ENCODE measurements around the gene VPS16.

VPS16 gene

DNA sequence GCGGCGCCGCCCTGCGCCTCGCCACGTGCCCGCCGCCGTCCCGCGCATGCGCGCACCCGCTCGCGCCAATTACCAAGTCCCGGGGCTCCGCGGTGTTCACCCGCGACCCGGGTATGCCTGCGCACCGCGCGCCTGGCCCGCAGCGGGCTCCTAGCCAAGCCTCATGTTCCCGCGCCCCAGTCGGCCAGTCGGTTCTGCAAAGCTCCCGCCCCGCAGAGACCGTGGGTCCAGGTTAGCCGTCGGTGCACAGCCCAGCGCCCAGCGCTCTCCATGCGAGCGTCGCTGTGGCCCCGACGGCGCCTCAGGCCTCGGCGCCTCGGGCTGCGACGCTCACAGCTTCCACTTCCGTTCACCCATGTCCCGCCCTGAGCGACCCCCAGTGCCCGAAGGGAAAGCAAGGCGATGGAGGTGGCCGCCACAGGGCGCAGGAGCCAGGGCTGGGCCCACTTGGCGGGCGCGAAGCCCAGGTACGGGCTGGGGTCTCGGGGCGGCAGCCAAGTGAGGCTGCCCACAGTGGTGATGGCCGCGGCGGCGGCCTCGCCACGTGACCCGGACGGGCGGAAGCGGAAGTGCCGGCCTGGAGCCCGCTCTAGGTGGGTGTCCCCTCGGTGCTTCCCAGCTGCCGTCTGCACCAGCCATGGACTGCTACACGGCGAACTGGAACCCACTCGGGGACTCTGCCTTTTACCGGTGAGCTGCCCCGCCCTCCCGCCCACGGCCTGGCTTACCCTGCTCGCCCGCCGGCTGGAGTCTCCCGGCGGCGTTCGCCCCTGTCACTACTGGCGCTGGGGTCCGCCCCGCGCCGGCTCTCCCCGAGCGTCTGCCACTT, at the start of gene VPS16, which contains the start of gene PCED1A:
TSS of gene VPS16 (plus strand) at position 608 of the 829 bp plus-strand sequence. CDS start at position 638, 30 bp downstream.
TSS of gene PCED1A (minus strand) at position 518 of the 829 bp plus-strand sequence. CDS start 743 bp downstream, outside the sequence.
- peak; percentile 72 for DNase-seq

DNA sequence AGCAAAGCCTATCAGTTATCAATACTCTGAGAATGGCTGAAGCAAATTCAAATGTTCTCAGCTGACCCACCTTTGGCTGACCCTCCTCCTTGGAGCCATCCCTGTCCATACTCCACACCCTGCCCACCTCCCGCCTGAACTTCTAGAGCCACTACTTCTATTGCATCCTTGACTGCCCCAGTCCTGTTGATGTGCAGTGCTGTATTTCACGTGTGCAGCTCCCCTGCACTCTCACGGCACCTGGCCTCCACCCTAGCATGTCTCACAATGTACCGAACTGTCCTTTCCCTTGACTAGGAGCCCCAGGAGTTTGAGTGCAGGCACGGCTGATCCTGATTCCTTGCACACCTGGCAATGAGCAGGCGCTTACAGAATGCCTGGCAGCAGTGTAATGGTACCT, 47.1 kb upstream of the VPS16 start:
- DNase-seq, result no peak

DNA sequence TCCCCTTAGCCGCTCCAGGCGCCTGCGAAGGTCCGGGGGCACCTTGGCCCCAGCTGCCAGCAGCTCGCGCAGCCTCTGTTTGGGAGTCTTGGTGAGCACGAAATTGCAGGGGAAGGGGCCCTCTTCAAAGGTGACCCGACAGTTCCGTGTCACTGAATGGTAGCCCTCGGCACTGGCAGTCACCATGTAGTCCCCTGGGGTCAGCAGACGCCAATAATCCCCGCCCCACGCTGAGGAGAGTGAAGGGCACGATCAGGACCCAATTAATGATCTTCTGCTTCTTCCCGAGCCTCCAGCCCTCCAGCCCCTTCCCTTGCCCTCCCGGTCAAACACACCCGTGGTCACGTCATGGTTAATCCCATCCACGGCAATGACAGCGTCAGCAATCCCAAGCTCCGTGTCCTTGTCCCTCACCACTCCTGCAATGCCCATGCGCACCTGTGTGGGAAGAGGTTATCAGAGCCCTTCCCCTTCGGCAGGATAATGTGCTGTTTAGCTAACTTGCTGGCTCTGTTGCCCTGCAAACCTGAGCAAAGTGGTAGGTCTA, 46.3 kb upstream of the VPS16 start:
- no peak for DNase-seq

DNA sequence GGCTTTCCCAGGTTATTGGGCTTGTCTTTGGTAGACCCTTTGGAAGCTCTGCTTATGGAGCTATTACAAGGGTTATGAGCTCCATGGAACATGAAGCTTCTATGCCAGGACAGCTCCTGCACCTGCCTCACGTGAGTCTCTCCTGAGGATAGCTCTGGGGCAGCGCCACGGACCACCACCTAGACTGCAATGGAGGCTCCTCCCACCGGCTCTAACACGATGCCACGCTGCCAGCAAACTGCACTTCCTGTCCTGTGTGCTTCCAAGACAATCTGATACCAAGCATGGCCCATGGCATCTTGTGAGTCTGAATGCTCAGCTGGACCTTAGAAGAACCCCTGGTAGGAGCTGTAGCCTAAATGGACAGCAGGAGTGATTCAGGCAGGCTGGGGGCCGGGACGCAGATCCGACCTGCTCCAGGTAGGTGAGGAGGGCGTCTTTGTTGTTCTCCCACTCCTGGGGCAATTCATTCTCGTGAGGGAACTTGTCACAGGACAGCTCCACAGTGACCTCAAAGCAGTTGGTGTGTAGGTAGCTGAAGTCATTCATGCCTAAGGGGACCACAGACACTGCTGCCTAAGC, 45.6 kb upstream of the VPS16 start:
- DNase-seq, result no peak

DNA sequence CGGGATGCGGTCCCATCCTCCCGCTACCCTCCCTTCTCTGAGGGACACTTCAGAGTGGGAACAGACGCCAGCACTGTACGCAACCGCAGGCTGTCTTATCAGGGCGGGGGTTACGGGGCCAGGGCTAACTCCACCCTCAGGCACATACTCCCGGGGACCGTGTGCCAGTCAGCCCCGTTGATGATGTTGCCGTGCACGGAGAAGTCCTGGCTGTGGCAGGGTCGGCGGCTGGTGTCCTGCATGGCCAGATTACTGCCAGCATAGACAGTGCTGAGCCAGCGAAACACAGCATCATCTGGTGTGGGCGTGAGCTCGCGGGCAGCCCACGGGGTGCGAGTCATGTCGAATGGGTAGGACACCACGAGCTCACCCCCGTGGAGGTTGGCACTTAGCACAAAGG, 45.1 kb upstream of the VPS16 start:
- DNase-seq, result no peak

DNA sequence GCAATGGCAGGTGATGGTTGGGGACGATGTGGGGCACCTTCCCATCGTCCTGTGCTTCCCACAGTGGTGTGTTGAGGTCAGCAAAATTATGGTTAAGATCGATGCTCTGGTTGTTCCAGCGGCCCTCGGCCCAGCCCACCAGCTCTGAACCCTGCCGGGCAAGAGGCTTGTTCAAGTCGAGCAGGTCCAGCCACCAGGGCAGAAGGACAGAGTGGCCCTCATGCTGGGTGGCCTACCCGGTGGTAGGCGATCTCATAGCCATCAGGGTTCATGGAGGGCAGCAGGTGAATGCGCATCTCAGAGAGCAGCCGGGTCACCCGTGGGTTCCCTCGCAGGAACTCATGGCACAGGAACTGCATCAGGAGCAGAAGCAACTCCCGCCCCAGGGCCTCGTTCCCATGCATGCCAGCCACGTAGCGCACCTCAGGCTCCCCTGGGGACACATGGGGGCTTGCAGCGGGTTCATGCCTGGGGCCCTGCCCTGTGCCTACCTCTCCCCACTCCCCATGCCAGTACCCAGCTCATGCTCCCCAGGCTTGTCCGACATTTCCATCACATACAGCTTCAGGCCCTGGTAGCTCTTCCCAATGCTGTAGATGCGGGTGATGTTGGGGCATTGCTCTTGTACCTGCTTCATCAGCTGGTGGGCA, 44.4 kb upstream of the VPS16 start:
- DNase-seq, result no peak

DNA sequence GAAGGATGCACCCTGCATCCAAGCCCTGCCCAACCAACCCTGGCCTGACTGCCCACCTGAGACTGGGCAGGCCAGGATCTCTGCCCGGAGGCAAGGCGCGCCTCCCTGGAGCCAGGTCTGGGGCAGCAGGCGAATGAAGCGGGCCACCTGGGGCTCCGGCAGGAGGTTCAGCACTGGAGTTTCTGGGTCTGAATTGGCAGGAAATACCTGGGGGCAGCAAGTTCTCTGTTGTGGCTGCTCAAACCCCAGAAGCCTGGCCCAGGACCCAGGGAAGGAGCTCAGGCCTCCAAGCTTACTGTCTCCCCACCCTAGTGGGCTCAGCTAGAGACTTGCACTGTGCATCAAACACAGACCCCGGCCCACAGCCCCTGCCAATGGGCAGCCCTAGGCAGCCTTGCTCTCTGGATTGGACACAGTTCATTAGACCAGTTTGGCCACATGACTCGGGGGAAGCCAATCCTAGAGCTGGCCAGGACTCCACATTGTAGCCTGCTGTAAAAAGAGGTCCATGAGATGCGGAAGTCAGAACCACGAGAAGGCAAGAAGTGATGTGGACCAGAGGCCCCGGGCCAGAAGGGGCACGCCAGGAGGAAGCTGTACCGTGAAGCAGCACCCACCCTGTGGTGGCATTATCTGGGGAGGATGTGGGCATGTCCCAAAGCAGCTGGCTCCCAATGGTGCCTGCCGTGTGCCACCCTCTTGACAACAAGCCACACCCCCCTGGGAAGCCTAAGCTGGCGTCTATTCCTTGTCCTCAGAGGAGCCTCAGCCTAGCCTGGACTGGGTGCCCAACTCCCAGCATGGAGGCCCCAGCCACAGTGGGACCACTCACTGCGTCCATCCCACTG, 43.2 kb upstream of the VPS16 start:
- DNase-seq, result no peak

DNA sequence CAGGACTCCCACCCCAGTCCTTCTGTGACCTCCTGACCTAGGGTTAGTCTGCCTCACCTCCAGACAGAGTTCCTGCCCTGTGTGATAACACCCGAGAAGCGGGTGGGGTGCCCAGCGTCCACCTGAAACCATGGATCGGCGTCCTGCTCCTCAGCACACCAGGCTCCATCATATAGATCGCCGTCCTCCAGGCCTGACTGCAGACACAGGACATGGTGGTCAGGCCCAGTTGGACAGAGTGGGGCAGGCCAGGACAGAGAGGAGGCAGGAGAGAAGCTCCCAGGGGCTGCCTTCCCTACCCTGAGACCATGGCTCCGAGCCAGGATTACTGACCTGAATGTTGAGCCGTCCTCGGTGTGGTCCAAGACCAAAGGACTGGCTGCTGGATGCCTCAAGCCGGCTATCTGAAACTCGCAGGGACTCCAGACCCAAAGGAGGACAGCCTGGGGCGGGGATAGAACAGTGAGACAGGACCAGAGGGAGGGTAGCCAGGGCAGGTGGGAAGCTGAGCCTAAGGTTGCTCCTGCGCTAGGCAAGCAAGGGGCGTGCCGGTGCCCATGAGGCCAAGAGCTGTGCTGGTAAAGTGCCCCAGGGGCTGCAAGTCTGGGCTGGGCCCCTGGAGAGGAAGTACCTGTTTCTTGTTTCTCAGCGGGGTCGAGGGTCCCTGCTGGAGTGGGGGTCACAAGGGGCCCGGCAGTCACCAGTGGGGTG, 42.3 kb upstream of the VPS16 start:
- DNase-seq, result no peak

DNA sequence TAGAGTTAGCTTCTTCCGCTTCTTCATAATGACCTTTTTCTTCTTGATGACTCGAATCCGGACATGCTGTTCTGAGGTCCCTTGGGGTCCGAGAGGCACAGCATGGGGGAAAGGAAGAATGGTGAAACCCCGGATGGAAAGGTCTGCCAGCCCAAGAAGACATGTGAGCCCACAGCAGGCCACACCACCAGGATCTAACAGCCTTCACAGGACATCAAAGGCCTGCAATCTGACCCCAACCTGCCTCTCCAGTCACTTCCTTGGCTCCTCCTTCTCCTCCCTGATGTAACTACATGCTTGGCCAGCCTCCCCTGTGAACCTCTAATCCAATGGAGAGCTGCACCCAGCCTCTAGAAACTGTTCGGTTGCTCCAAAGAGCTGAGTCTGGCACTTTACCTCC, 41.7 kb upstream of the VPS16 start:
- DNase-seq, result no peak

DNA sequence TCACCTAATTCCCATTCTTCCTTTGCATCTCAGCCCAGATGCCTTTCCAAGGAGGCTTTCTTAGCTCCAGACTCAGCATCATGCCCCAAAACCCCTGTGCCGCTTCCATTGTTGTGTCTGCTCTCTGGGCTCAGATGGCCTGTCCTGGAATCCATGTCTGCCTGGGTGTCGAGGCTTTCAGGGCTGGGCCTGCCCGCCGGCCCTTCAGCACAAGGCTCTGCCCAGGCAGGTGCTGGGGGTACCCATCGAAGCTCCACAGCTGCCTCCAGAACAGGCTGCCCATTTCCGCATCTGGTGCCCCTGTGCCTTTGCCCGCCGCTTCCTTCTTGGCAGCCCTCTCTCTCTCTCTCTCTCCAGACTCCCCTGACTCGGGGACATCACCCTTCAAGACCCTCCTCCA, 41.3 kb upstream of the VPS16 start:
- no peak for DNase-seq

DNA sequence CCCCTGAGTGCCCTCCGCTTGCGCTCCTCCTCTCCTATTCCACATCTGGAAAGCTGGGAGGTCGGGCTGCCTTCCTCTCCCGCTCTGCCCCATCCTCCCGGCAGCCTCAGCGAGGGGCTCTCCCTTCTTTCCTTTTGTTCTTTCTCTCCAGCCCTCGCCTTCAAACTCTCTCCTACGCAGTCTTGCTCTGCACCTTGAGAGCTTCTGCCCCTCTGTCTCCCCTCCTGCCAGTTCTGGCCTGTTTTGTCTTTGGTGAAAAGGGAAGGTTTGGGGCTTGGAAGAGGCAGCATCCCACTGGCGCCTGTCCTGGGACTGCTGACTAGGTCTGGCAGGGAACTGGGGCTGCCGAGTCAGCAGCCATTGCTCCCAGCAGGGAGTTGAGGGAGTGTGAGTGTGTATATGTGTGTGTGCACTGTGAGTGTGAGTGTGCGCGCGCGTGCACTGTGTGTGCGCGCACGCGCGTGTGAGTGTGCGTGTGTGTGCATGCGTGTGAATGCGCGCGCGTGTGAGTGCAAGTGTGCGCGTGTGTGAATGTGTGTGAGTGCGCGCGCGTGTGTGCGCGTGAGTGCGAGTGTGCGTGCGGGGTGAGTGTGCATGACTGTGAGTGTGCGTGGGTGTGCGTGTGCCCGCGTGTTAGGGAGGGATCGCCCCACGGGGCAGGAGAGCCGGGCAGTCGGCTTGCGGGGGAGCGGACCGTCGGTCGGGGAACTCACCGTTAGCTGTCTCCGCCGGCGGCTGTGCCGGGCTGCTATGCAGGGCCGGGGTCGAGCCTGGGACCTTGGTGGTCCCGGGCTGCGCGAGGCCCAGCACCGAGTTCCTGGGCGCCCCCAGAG, 40.6 kb upstream of the VPS16 start:
- DNase-seq, result no peak

DNA sequence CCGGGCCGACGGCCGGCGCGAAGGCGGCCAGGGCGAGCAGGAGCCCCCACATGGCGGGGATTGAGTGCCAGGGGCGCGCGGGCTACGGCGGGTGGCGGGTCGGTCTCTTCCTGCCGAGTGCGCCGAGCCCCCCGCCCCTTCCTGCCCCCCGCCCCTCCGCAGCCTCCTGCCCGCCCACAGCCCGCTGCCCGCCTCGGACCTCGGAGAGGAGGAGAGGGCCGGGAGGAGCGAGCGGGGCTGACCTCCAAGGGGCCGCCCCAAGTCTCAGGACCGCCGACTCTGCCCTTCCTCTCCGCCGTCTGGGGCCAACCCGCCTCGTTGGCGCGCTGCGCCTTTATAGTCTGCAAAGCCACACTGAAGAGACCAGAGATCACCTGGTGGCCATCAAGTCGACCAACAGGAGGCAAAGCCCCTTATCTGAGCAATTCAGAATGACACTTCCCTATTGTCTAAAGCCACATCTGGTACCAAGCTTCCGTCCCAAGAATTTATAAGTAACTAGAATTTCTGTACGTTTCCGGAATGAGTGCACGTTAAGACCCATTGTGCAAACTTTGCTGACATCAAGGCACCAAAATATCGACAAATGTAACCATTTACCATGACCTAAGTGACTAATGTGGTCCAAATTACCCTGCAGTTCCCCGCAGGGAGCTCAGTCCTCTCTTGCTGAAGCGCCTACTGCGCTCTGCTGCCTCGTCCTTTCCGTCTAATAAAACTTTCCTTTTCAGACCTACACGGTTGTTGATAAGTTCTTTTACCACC, 39.8 kb upstream of the VPS16 start, which contains the start of gene CPXM1:
TSS of gene CPXM1 (minus strand) at position 107 of the 765 bp plus-strand sequence. CDS start at position 52, 55 bp downstream.
- peak; percentile 85 for DNase-seq

DNA sequence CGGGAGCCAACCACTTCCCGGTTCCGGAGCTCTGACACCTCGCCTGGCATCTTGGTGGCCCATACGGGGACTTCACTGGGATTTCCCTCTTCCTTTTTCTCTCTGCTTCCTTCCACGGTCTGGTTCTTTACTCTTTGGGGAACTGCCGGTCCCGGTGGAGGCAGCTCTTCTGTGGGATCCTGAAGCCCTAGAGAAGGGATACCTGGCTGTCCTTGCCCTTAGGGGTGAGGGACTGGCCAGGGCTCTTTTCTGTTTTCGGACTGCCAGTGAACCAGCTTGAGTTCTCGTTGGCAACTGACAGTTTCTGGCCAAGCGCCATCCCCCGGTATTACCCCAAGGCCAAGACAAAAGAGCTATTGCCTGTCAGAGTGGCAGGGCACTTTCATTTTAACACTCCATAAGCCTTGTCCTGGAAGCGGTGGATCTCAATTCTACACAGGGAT, 39.2 kb upstream of the VPS16 start:
- peak; percentile 50 for DNase-seq

DNA sequence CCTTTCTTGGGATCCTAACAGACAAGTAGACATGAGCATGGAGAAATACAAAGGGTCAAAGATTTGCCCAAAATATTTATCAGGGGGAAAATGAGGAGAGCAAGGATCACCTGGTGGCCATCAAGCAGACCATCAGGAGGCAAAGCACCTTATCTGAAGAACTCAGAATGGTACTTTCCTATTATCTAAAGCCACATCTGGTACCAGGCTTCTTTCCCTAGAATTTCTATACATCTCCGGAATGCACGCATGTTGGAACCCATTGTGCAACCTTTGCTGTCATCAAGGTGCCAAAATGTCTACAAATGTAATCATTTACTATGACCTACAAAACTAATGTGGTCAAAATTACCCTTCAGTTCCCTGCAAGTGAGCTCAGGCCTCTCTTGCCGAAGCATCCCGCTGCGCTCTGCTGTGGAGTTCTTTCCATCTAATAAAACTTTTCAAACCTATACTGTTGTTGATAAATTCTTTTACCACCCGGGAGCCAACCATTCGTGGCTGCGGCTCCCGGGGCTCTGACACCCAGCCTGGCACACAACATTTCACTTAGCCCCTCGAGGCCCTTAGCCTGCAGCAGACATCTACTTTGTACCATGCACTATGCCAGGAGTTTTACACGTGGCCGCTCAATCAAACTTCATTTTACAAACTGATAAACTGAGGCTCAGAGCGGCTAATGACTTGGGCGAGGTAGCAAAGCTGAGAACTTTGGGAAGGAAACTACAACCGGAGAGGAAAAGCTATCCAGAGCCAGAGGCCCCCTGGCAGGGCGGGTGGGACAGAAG, 36.3 kb upstream of the VPS16 start:
- no peak for DNase-seq

DNA sequence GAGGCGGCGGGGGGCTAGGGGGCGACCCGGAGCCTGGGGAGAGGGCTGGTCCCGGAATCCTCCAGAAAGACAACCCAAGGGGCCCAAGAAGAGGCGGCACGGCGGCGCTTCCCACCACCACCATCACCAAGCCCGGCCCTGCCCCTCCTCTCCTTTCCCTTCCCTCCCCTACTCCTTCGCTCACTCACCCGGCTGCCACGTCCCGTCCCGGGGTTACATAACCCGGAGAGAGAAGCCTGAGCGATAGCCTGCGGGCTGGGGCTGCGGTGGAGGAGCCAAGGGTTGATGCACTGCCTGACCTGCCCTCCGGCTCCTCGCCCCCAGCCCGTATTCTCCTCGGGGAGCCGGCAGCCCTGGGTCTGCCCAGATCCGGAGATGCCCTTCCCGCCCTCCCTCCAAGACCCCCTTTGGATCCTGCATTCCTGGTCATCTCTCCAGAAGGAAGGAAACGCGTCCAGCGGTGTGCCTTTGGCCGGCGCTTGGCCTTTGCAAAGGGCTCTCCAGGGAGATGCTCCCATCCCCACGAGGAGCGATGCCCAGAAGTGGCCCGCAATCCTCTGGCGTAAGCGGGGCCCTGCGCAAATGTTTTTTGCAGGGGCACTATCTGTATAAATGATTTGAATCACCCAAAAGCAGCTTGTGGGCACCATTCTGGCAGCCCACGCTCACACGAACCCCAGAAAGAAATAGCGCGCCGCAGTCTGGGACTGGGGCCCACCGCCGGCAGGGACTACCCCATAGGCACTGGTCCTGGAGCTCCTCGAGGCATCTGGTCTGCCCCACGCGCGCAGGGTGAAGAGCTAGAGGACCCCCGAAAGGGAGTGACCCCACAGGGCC, 35.5 kb upstream of the VPS16 start:
- no peak for DNase-seq

DNA sequence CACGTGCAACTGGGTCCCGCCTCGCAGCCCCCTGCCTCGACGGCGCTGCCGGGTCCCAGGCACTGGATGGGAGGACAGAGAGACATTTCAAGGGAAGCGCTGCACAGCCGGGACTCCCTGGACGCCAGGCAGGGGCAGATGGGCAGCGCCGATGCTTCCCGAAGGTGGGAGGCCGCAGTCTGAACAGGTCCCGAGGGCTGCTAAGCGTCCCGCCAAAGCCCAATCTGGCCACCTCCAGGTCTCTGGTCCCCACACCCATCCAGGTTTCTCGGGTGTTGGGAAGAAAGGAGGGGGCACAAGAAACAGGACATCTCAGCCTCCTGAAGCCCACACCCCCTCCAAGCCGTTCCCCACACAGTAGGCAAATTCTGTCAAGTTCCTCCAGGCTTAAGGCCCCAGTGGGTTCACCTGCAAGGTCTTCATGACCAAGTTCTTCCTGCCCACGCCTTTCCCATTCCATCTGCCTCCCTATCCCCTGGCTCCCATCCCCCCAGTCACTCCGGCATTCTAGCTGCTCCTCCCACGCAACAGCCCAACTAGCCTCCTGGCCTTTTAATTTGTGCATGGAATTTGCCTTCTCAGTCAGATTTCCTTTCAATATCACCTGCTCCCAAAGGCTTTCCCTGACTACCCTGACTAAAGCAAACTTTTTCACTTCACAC, 34.7 kb upstream of the VPS16 start:
- DNase-seq, result no peak

DNA sequence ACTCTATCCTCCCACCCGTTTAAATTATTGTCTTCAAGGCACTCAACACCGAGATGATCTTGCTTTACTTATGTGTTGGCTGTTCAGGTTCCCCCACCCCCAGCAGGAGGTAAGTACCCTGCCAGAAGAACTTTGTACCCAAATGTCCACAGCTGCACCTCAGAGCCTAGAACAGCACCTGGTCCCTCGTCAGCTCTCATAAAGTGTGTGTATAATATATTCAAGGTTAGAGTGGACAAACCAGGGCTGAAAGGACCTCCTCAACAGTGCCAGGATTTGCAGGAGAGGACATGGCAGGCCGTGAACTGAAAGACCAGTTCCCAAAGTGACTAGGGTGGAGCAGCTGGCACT, 34.2 kb upstream of the VPS16 start:
- DNase-seq, result no peak

DNA sequence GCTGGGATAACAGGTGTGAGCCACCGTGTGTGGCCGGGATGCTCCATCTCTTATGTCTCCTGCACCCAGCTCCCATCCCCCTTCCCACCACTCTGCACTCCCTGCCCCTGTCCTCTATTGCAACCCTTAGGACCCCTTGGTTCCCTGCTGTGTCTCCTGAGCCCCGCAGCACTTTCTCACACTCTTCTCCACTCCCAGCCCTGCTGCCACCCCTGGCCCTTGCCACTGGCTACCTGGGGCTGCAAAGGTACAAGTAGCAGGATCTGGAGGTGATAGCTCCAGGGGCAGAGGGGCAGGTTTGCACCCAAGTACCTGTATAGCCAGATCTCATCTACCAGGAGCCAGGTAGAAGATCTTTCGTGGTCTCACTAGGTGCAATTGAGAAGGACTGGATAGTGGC, 33.5 kb upstream of the VPS16 start:
- DNase-seq, result no peak

Measured in GDM1 (cell line).